GM19438 (cell line): Measurements from ENCODE around the gene SNX1.

Experiments
- ATAC-seq: cut with Tn5 transposase; IDR thresholded peaks from one replicate; pipeline ENCODE4 v1.9.1; 2021; ENCODE audit warnings: low read depth; ENCODE audit not compliant: unreplicated experiment

The SNX1 gene

GRCh38 chr15:64141798-64142512, 46.2 kb downstream of the SNX1 start:
- no peak for ATAC-seq

- ATAC-seq, result no peak
These were observed 47.5 kb downstream of the SNX1 start for GRCh38 chr15:64143276-64143675.

GRCh38 chr15:64144192-64144564, 48.4 kb downstream of the SNX1 start:
- ATAC-seq, result no peak

GRCh38 chr15:64144565-64145281, 48.9 kb downstream of the SNX1 start:
- peak; percentile 69 for ATAC-seq

GRCh38 chr15:64146041-64146440, 50.3 kb downstream of the SNX1 start:
- no peak for ATAC-seq

- ATAC-seq, result no peak
These were observed 50.7 kb downstream of the SNX1 start for GRCh38 chr15:64146520-64146884.

- no peak for ATAC-seq
These were observed 51.3 kb downstream of the SNX1 start for GRCh38 chr15:64146885-64147681.

GRCh38 chr15:64148168-64148567, 52.4 kb downstream of the SNX1 start:
- no peak for ATAC-seq

GRCh38 chr15:64148581-64148980, 52.8 kb downstream of the SNX1 start:
- no peak for ATAC-seq

- ATAC-seq, result no peak
These were observed 53.6 kb downstream of the SNX1 start for GRCh38 chr15:64149424-64149823.

- ATAC-seq, result no peak
These were observed 54.3 kb downstream of the SNX1 start for GRCh38 chr15:64149893-64150578.

GRCh38 chr15:64151727-64152506, 56.1 kb downstream of the SNX1 start, which contains the start of gene SNX22:
Gene SNX22 (plus strand): TSS chr15:64151731. CDS start chr15:64151776, 45 bp downstream.
- ATAC-seq, result peak; percentile 10

- peak; percentile 18 for ATAC-seq
These were observed 57.0 kb downstream of the SNX1 start for GRCh38 chr15:64152507-64153387.

GRCh38 chr15:64153480-64154367, 57.9 kb downstream of the SNX1 start:
- ATAC-seq, result peak; percentile 52

- ATAC-seq, result no peak
These were observed 60.2 kb downstream of the SNX1 start for GRCh38 chr15:64155802-64156651.

- no peak for ATAC-seq
These were observed 61.0 kb downstream of the SNX1 start for GRCh38 chr15:64156652-64157331.
